ENCODE measurements around the gene ARHGEF16.
A peak's percentile ranks its signal among the peaks of the same experiment; 100 is the strongest.

The ARHGEF16 gene

DNA sequence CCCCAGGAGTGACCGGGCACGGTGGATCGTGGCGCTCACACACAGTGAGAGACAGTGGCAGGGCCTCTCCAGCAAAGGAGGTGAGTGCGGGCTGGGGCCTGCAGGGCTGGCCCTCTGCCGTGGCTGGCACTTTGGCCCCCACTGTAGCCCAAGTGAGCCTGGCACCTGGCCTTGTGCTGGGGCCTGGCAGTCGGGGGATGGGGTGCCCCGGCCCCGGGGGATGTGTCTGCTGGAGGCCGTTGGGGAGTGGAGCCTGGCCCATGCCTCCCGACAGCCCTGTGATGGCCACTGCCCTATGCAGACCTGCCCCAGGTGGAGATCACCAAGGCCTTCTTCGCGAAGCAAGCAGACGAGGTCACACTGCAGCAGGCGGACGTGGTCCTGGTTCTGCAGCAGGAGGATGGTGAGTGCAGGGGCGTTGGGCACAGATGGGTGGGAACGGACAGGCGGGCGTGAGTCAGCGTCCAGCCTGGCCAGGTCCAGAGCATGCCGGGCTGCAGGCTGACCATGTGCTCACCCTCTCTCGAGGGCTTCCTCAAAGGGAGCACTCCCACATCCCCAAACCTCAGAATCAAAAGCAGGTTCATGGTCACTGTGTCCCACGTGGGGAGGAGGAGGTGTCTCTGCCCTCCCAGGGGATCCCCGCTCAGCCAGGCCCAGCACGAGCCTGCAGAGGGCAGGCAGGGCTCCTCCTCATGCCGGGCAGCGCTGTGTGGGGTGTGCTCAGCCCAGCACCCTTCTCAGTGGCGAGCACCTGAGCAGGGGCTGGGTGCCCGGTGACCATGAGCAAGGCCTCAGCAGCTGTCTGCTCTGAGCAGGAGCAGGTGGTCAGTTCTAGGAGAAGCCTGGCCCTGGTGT, 25.3 kb downstream of the ARHGEF16 start:
- Histone ChIP-seq H3K36me3 (ENCODE audit: low read depth) (no peaks in the 10 kb centered on the region; the same call in 1 of the 2 replicates), H3K4me1 (ENCODE audit: insufficient read depth, poor library complexity, severe bottlenecking) (peaks cover 15% of the 10 kb centered on the region), H3K4me3 (ENCODE audit: severe bottlenecking) (no peak overlapping the region), H3K27ac (ENCODE audit: poor library complexity, severe bottlenecking) (no peak overlapping the region), H3K9me3 (ENCODE audit: severe bottlenecking) (no peaks in the 10 kb centered on the region), H3K27me3 (ENCODE audit: insufficient read depth, poor library complexity, severe bottlenecking) (no peaks in the 10 kb centered on the region)
- TF ChIP-seq, protein P1, sequence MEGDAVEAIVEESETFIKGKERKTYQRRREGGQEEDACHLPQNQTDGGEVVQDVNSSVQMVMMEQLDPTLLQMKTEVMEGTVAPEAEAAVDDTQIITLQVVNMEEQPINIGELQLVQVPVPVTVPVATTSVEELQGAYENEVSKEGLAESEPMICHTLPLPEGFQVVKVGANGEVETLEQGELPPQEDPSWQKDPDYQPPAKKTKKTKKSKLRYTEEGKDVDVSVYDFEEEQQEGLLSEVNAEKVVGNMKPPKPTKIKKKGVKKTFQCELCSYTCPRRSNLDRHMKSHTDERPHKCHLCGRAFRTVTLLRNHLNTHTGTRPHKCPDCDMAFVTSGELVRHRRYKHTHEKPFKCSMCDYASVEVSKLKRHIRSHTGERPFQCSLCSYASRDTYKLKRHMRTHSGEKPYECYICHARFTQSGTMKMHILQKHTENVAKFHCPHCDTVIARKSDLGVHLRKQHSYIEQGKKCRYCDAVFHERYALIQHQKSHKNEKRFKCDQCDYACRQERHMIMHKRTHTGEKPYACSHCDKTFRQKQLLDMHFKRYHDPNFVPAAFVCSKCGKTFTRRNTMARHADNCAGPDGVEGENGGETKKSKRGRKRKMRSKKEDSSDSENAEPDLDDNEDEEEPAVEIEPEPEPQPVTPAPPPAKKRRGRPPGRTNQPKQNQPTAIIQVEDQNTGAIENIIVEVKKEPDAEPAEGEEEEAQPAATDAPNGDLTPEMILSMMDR (IDR thresholded peaks at IDR 0.05; ENCODE audit: poor library complexity, severe bottlenecking): no peak
- DNase-seq (ENCODE audit: low spot score) (no peak), ATAC-seq (ENCODE audit: low read depth) (no peak)

DNA sequence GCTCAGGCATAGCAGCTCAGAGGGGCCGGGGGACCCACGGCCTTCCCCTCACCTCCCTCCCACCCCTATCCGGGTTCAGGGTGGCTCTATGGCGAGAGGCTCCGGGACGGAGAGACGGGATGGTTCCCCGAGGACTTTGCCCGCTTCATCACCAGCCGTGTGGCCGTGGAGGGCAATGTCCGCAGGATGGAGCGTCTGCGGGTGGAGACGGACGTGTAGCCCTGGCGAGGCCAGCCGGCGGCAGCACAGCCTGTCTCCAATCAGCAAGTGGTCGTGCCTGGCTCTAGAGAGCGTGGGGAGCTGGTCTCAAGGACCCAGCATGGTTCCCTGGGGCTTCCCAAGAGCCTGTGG, 25.9 kb downstream of the ARHGEF16 start:
- Histone ChIP-seq H3K4me1 (ENCODE audit: insufficient read depth, poor library complexity, severe bottlenecking) (peaks cover 15% of the 10 kb centered on the region), H3K4me3 (ENCODE audit: severe bottlenecking) (no peak overlapping the region), H3K27me3 (ENCODE audit: insufficient read depth, poor library complexity, severe bottlenecking) (no peaks in the 10 kb centered on the region), H3K36me3 (ENCODE audit: low read depth) (no peaks in the 10 kb centered on the region; the same call in 1 of the 2 replicates), H3K27ac (ENCODE audit: poor library complexity, severe bottlenecking) (no peak overlapping the region), H3K9me3 (ENCODE audit: severe bottlenecking) (no peaks in the 10 kb centered on the region)
- no peak for DNase-seq (ENCODE audit: low spot score)
- TF ChIP-seq, protein P1 (IDR thresholded peaks at IDR 0.05; ENCODE audit: poor library complexity, severe bottlenecking): no peak
- no peak for ATAC-seq (ENCODE audit: low read depth)

DNA sequence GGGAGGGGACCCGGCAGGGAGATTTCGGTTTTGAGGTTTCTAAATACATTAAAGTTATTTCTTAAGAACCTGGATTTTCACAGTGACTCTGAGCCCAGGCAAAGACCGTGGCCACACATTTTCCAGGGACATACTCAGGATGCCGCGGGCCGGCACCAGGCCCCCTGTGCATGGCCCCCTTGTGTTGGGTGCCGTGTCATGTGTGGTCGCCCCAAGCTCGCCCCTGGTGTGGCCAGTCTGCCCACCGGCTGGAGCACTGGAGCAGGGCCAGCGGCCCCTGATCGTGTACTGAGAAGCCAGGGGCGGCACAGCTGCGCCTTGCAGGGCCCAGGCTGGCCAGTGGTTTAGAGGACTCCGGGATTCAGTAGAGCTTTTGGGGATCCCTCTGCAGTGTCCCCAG, 26.6 kb downstream of the ARHGEF16 start:
- peaks cover 15% of the 10 kb centered on the region for H3K4me1 ChIP-seq (ENCODE audit: insufficient read depth, poor library complexity, severe bottlenecking)
- TF ChIP-seq, protein P1 (IDR thresholded peaks at IDR 0.05; ENCODE audit: poor library complexity, severe bottlenecking): no peak
- no peak overlapping the region for H3K4me3 ChIP-seq (ENCODE audit: severe bottlenecking)
- no peaks in the 10 kb centered on the region for H3K27me3 ChIP-seq (ENCODE audit: insufficient read depth, poor library complexity, severe bottlenecking)
- no peaks in the 10 kb centered on the region for H3K9me3 ChIP-seq (ENCODE audit: severe bottlenecking)
- ATAC-seq (ENCODE audit: low read depth) (no peak), DNase-seq (ENCODE audit: low spot score) (no peak)
- H3K36me3 ChIP-seq (ENCODE audit: low read depth): no peaks in the 10 kb centered on the region; the same call in 1 of the 2 replicates
- peak overlapping the region; percentile 71 for H3K27ac ChIP-seq (ENCODE audit: poor library complexity, severe bottlenecking)

GRCh38 chr1:3481836-3482375, 27.4 kb downstream of the ARHGEF16 start:
- Histone ChIP-seq H3K4me1 (ENCODE audit: insufficient read depth, poor library complexity, severe bottlenecking) (peaks cover 15% of the 10 kb centered on the region), H3K36me3 (ENCODE audit: low read depth) (no peaks in the 10 kb centered on the region; the same call in 1 of the 2 replicates), H3K4me3 (ENCODE audit: severe bottlenecking) (no peak overlapping the region), H3K9me3 (ENCODE audit: severe bottlenecking) (no peaks in the 10 kb centered on the region), H3K27ac (ENCODE audit: poor library complexity, severe bottlenecking) (peak overlapping the region; percentile 71), H3K27me3 (ENCODE audit: insufficient read depth, poor library complexity, severe bottlenecking) (no peaks in the 10 kb centered on the region)
- TF ChIP-seq, protein P1 (IDR thresholded peaks at IDR 0.05; ENCODE audit: poor library complexity, severe bottlenecking): no peak
- DNase-seq (ENCODE audit: low spot score) (no peak), ATAC-seq (ENCODE audit: low read depth) (peak; percentile 48)
